H1 (cell line): ENCODE results near the gene POLR2F. TPM values are rescaled to one million over a fixed set of nuclear protein-coding genes. Genes with fewer than 3 reads are reported as not detected.

Experiments used
- BACH1 ChIP-seq: IDR thresholded peaks from 2 replicates; pipeline ENCODE4 v1.6.1; 2012; ENCODE audit warnings: low read length, improper control_type of control experiment
- CHD1 ChIP-seq: IDR thresholded peaks from 2 replicates; pipeline ENCODE4 v1.6.1; 2012; ENCODE audit warnings: low read depth, low read length, improper control_type of control experiment
- CHD2 ChIP-seq: IDR thresholded peaks from 2 replicates; pipeline ENCODE4 v1.6.1; 2012; ENCODE audit warnings: low read length, improper control_type of control experiment
- PHF8 ChIP-seq: fragments of 200-600 bp; sonication (generic); conservative IDR thresholded peaks from 2 replicates; pipeline ENCODE4 v1.7.1; 2012; ENCODE audit warnings: low read depth, mild to moderate bottlenecking, inconsistent platforms, low read length, moderate library complexity
- RFX5 ChIP-seq: IDR thresholded peaks from 2 replicates; pipeline ENCODE4 v1.6.1; 2011; ENCODE audit warnings: low read depth, low read length, improper control_type of control experiment, borderline replicate concordance
- polyA plus RNA-seq, 7 experiments: library from polyadenylated mRNA; depleted of rRNA in 3 of 7; stranded (reverse) in 5 of 7; unstranded in 2 of 7; fragments of >200 nt in 5 of 7; fragments of 200-250 nt in 2 of 7; gene quantifications; 1 replicate in 5 of 7; 2 replicates in 1 of 7; 4 replicates in 1 of 7; pipeline versions ENCODE4 v1.2.1 to v1.2.3, GENCODE V29; 2011 to 2013; ENCODE audit warnings: missing spikeins in 2 of 7, mixed read lengths in 2 of 7
- total RNA-seq: library from RNA; stranded (reverse); fragmentation: NEBNext Ultra II Directional; extraction: Animal tissue kit (Norgen Biotek cat#: 25700); gene quantifications from 2 replicates; pipeline ENCODE4 v1.2.1, GENCODE V29; 2021

The POLR2F gene
- total and polyA plus RNA-seq, 2 of the 8 experiments (the other 6 are each of a cell fraction or from before 2014, with no cell fraction given), result 150 to 176 TPM

- peak; percentile 69 for TF ChIP-seq PHF8
- no peak for TF ChIP-seq BACH1
- no peak for TF ChIP-seq RFX5
- TF ChIP-seq CHD2, result no peak
- TF ChIP-seq CHD1, result no peak
Measured at GRCh38 chr22:37906364-37907008, 47.0 kb upstream of the POLR2F start (continued).
